Measurements from ENCODE around the gene TANGO2. TPM values are rescaled to one million over a fixed set of nuclear protein-coding genes. Genes with fewer than 3 reads are reported as not detected.

Gene TANGO2
- total RNA-seq, 1 donor from 2014 or later: 17.4 TPM

- Mint-ChIP-seq H3K36me3 (no peaks in the 10 kb centered on the region), H3K4me1 (ENCODE audit: unreplicated experiment) (peaks cover 12% of the 10 kb centered on the region), H3K4me3 (no peak overlapping the region), H3K27me3 (no peaks in the 10 kb centered on the region), H3K27ac (no peak overlapping the region), H3K9me3 (no peaks in the 10 kb centered on the region)
- TF ChIP-seq, protein P1, sequence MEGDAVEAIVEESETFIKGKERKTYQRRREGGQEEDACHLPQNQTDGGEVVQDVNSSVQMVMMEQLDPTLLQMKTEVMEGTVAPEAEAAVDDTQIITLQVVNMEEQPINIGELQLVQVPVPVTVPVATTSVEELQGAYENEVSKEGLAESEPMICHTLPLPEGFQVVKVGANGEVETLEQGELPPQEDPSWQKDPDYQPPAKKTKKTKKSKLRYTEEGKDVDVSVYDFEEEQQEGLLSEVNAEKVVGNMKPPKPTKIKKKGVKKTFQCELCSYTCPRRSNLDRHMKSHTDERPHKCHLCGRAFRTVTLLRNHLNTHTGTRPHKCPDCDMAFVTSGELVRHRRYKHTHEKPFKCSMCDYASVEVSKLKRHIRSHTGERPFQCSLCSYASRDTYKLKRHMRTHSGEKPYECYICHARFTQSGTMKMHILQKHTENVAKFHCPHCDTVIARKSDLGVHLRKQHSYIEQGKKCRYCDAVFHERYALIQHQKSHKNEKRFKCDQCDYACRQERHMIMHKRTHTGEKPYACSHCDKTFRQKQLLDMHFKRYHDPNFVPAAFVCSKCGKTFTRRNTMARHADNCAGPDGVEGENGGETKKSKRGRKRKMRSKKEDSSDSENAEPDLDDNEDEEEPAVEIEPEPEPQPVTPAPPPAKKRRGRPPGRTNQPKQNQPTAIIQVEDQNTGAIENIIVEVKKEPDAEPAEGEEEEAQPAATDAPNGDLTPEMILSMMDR (conservative IDR thresholded peaks at IDR 0.05): no peak
- DNase-seq (ENCODE audit: extremely low spot score, unreplicated experiment): no peak
These were observed 42.2 kb upstream of the TANGO2 start for GRCh38 chr22:19978748-19979147.

GRCh38 chr22:19979712-19980493 is 41.0 kb upstream of the TANGO2 start:
- Mint-ChIP-seq H3K36me3 (no peaks in the 10 kb centered on the region), H3K4me3 (no peak overlapping the region), H3K27me3 (no peaks in the 10 kb centered on the region), H3K27ac (no peak overlapping the region), H3K9me3 (no peaks in the 10 kb centered on the region), H3K4me1 (ENCODE audit: unreplicated experiment) (peaks cover 7% of the 10 kb centered on the region)
- no peak for DNase-seq (ENCODE audit: extremely low spot score, unreplicated experiment)
- TF ChIP-seq, protein P1 (conservative IDR thresholded peaks at IDR 0.05): no peak

DNA sequence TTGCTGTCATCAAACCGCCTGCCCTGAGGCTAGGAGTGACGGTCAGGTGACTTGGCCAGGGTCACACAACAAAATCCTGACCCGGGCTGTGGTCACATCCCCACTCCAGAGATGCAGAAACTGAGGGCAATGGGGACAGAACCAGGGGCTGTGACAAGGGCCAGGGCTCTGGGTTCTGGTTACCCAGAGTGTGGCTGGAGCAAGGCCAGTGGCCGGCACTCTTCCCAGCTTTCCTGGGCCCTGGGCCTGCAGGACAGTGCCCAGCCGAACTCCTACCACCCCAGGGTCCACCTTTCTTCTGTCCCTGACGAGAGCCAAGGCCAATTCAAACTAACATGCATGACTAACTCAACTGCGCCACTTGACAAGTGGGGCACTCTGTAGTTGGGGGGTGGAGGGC is 40.1 kb upstream of the TANGO2 start:
- H3K27ac Mint-ChIP-seq: no peak overlapping the region
- no peak overlapping the region for H3K4me3 Mint-ChIP-seq
- TF ChIP-seq, protein P1 (conservative IDR thresholded peaks at IDR 0.05): no peak
- H3K4me1 Mint-ChIP-seq (ENCODE audit: unreplicated experiment): no peaks in the 10 kb centered on the region
- no peaks in the 10 kb centered on the region for H3K27me3 Mint-ChIP-seq
- no peaks in the 10 kb centered on the region for H3K9me3 Mint-ChIP-seq
- no peaks in the 10 kb centered on the region for H3K36me3 Mint-ChIP-seq
- DNase-seq (ENCODE audit: extremely low spot score, unreplicated experiment): no peak

GRCh38 chr22:19981171-19981960 is 39.5 kb upstream of the TANGO2 start:
- H3K27me3 Mint-ChIP-seq: no peaks in the 10 kb centered on the region
- TF ChIP-seq, protein P1 (conservative IDR thresholded peaks at IDR 0.05): no peak
- no peaks in the 10 kb centered on the region for H3K36me3 Mint-ChIP-seq
- no peaks in the 10 kb centered on the region for H3K9me3 Mint-ChIP-seq
- no peaks in the 10 kb centered on the region for H3K4me1 Mint-ChIP-seq (ENCODE audit: unreplicated experiment)
- H3K27ac Mint-ChIP-seq: no peak overlapping the region
- DNase-seq (ENCODE audit: extremely low spot score, unreplicated experiment): no peak
- no peak overlapping the region for H3K4me3 Mint-ChIP-seq

GRCh38 chr22:19981961-19982920 is 38.7 kb upstream of the TANGO2 start:
- TF ChIP-seq, protein P1 (conservative IDR thresholded peaks at IDR 0.05): no peak
- H3K9me3 Mint-ChIP-seq: no peaks in the 10 kb centered on the region
- no peak overlapping the region for H3K4me3 Mint-ChIP-seq
- no peaks in the 10 kb centered on the region for H3K27me3 Mint-ChIP-seq
- no peak for DNase-seq (ENCODE audit: extremely low spot score, unreplicated experiment)
- no peaks in the 10 kb centered on the region for H3K36me3 Mint-ChIP-seq
- no peaks in the 10 kb centered on the region for H3K4me1 Mint-ChIP-seq (ENCODE audit: unreplicated experiment)
- no peak overlapping the region for H3K27ac Mint-ChIP-seq
